Measurements from ENCODE around the gene CAPZA3. TPM values are rescaled to one million over a fixed set of nuclear protein-coding genes. Genes with fewer than 3 reads are reported as not detected.
"Not testable (repeated sequence)": the region's sequence is repeated elsewhere in the genome, so short reads cannot be mapped to it uniquely, and the experiment has no call there.

The CAPZA3 gene, protein sequence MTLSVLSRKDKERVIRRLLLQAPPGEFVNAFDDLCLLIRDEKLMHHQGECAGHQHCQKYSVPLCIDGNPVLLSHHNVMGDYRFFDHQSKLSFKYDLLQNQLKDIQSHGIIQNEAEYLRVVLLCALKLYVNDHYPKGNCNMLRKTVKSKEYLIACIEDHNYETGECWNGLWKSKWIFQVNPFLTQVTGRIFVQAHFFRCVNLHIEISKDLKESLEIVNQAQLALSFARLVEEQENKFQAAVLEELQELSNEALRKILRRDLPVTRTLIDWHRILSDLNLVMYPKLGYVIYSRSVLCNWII
- total RNA-seq: not detected
- polyA plus RNA-seq: not detected
- long read RNA-seq, donor 1: 0 reads
- long read RNA-seq, donor 2: 0 reads
- long read RNA-seq, donor 3: 0 reads

DNA sequence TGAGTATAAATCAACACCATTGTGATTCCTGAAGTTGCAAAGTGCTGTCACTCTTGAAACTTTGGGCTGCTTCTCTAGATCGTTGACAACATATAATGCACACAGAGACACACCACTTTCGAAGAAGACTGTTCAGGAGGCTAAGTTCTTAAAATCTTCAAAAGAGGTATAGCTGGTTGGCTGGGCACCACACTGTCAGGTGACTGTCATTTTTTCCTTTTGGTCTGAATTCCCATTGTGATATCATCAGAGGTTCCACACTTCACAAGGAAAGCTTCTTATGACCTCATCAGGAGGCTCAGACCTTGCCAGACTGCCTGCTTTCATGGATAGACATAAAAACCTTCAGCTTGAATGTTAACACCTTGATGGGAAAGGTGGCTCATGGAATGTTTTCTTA, at the start of gene CAPZA3, which contains the start of gene PLCZ1:
Gene CAPZA3, plus strand, starts transcription at position 301 of the 400 bp plus-strand sequence. CDS start 150 bp downstream, outside the sequence.
Gene PLCZ1, minus strand, starts transcription at position 194 of the 400 bp plus-strand sequence. CDS start 641 bp downstream, outside the sequence.
- DNase-seq (no peak), ATAC-seq (no peak)
- H3K9me3 ChIP-seq: peaks cover 0 to 29% (median 10%) of the 10 kb centered on the region in 11 donors

DNA sequence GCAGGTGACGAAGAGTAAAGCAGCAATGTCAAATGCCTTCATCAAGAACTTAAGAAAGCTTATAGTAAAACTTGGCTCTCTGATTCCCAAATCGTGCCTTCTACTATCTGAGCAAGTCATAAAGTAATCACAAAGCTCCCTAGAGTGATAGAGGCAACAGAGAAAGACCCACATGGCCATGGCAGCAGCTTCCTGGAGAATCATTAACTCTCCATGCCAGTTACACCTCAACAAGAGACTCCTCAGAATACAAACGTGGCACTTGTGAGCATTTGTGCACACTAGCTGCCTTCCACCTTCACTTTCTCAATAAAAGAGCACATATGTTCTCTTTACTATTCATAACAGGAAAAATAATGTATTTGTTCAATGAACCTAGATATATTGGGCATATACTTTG, 48.1 kb upstream of the CAPZA3 start:
- TF ChIP-seq, protein P1, sequence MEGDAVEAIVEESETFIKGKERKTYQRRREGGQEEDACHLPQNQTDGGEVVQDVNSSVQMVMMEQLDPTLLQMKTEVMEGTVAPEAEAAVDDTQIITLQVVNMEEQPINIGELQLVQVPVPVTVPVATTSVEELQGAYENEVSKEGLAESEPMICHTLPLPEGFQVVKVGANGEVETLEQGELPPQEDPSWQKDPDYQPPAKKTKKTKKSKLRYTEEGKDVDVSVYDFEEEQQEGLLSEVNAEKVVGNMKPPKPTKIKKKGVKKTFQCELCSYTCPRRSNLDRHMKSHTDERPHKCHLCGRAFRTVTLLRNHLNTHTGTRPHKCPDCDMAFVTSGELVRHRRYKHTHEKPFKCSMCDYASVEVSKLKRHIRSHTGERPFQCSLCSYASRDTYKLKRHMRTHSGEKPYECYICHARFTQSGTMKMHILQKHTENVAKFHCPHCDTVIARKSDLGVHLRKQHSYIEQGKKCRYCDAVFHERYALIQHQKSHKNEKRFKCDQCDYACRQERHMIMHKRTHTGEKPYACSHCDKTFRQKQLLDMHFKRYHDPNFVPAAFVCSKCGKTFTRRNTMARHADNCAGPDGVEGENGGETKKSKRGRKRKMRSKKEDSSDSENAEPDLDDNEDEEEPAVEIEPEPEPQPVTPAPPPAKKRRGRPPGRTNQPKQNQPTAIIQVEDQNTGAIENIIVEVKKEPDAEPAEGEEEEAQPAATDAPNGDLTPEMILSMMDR (IDR thresholded peaks at IDR 0.05): no peak
- H3K27ac ChIP-seq: no peak overlapping the region
- no peak overlapping the region for H3K4me3 ChIP-seq
- 77 to 83% methylated on average over 3 of the region's 3 CpGs for WGBS, 2 donors
- no peak for ATAC-seq
- DNase-seq: no peak
- H3K4me1 ChIP-seq: peaks cover 0 to 9% (median 0%) of the 10 kb centered on the region in 9 donors
- H3K36me3 ChIP-seq: no peaks in the 10 kb centered on the region
- no peaks in the 10 kb centered on the region for H3K9me3 ChIP-seq
- intact Hi-C loops (cut with DNase I): loop anchor here in 1 of 10 donors (5.0 kb wide), 1 partner anchor 63 kb away; no protein-coding TSS in a partner anchor
- no peaks in the 10 kb centered on the region for H3K27me3 ChIP-seq

More for the DNA sequence above, at the start of gene CAPZA3, which contains the start of gene PLCZ1:
- intact Hi-C loops (cut with DNase I): loop anchor here in 1 of 10 donors (1.0 kb wide), 1 partner anchor 93 kb away; no protein-coding TSS in a partner anchor
- H3K27ac ChIP-seq: no peak within 1 kb of the TSS
- H3K4me3 ChIP-seq: no peak within 1 kb of the TSS
- H3K36me3 ChIP-seq: no peaks in the 10 kb centered on the region
- WGBS, 2 donors: 80 to 83% methylated on average over 2 of the region's 2 CpGs
- H3K4me1 ChIP-seq: no peaks in the 10 kb centered on the region
- TF ChIP-seq, protein P1 (IDR thresholded peaks at IDR 0.05): no peak
- no peaks in the 10 kb centered on the region for H3K27me3 ChIP-seq

DNA sequence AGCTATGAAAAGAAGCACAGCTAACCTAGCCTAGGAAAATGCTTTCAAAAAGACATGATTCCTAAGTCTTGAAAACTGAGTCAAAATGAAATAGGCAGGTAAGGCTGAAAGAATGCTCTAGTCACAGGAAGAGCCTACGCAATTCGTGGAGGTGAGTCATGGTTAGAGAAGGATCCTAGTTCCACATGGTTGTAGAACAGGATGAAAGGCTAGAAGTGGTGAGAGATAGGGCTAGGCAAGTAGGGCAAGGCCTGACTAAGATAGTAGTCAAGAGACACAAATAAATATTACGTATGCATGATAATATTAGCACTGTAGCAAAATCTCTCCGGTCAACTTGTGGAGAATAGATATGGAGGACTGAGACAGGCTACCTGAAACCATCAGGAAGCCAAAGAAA, 47.3 kb upstream of the CAPZA3 start:
- Histone ChIP-seq H3K4me1 (peaks cover 0 to 9% (median 0%) of the 10 kb centered on the region in 9 donors), H3K4me3 (no peak overlapping the region), H3K36me3 (no peaks in the 10 kb centered on the region), H3K27me3 (no peaks in the 10 kb centered on the region), H3K27ac (peak overlapping the region in 2 of 10 donors; percentile 37 to 49), H3K9me3 (no peaks in the 10 kb centered on the region)
- TF ChIP-seq, protein P1 (IDR thresholded peaks at IDR 0.05): no peak
- WGBS, 2 donors: 50 to 57% methylated on average over 4 of the region's 4 CpGs
- intact Hi-C loops (cut with DNase I): loop anchor here in 1 of 10 donors (5.0 kb wide), 1 partner anchor 62 kb away; no protein-coding TSS in a partner anchor
- DNase-seq (no peak), ATAC-seq (peak; percentile 46 to 98 (median 90))

DNA sequence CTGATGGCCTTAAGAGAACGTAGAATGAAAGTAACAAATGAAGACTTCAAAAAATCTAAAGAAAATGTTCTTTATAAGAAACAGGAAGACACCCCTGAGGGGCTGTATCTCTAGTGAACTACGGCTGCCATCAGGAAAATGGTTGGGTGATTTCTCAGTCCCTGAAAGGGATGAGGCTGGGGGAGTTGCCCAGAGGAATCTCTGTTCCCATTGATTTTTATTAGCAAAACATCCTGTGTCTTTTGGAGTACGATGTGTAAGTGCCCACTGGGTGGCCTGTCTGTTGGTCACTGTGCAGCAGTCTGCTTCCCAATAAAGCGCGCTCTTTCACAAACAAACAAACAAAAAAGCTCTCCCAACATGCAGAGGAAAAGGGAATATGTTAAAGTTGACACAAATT, 43.9 kb upstream of the CAPZA3 start:
- not testable (repeated sequence) for H3K27me3 ChIP-seq, H3K4me1 ChIP-seq, ATAC-seq, H3K9me3 ChIP-seq, H3K27ac ChIP-seq, DNase-seq, H3K36me3 ChIP-seq, H3K4me3 ChIP-seq
- WGBS, 2 donors: 76 to 83% methylated on average over 5 of the region's 5 CpGs
- intact Hi-C loops (cut with DNase I): loop anchor here in 1 of 10 donors (5.0 kb wide), 1 partner anchor 58 kb away; no protein-coding TSS in a partner anchor

Data from heart right ventricle (tissue), 16 donors.